H1 (cell line): ENCODE results near the gene LDLRAD4. TPM values are rescaled to one million over a fixed set of nuclear protein-coding genes. Genes with fewer than 3 reads are reported as not detected.

ENCODE experiments used
- CTCF ChIA-PET: fragments of 300-600 bp; sonication (Branson Sonifier 250); formaldehyde crosslinking; loops from one replicate; lab custom pipeline; 2021; ENCODE audit not compliant: partially characterized antibody; lab: Charles Lee
- POLR2A ChIA-PET: fragments of 300-600 bp; sonication (Branson Sonifier 250); formaldehyde crosslinking; loops from one replicate; lab custom pipeline; 2021; ENCODE audit warnings: inconsistent platforms; ENCODE audit not compliant: partially characterized antibody; lab: Charles Lee
- DNase-seq, 2 experiments: peaks; one replicate each; pipeline versions ENCODE4 v3.0.0 to v3.0.0-alpha.2; 2010 to 2022; ENCODE audit warnings: low spot score in 2 of 2, low read depth in 1 of 2, mixed read lengths in 1 of 2
- FAIRE-seq: peaks from 2 replicates; lab custom pipeline; 2011; peaks lifted over from hg19 to GRCh38; lab: Jason Lieb, UNC
- H2AFZ ChIP-seq: 2 replicates; pipeline ENCODE4 v1.8.1; 2012; ENCODE audit warnings: low read length, inconsistent platforms
- H2AK5ac ChIP-seq: 2 replicates; pipeline ENCODE4 v1.6.1; 2013; ENCODE audit warnings: low read depth, low read length
- H2BK120ac ChIP-seq: replicated peaks from 2 replicates; pipeline ENCODE3; 2013; ENCODE audit warnings: low read depth, low read length, inconsistent platforms
- H2BK12ac ChIP-seq: 2 replicates; pipeline ENCODE4 v1.6.1; 2013; ENCODE audit warnings: low read depth, low read length
- H2BK15ac ChIP-seq: 2 replicates; pipeline ENCODE4 v1.6.1; 2013; ENCODE audit warnings: low read length
- H2BK20ac ChIP-seq: 2 replicates; pipeline ENCODE4 v1.6.1; 2013; ENCODE audit warnings: low read length
- H2BK5ac ChIP-seq: 2 replicates; pipeline ENCODE4 v1.6.1; 2013; ENCODE audit warnings: low read depth, low read length
- H3K14ac ChIP-seq: 2 replicates; pipeline ENCODE4 v1.6.1; 2013; ENCODE audit warnings: inconsistent platforms; ENCODE audit not compliant: insufficient read length
- H3K18ac ChIP-seq: 2 replicates; pipeline ENCODE4 v1.6.1; 2013; ENCODE audit warnings: low read length; ENCODE audit errors: extremely low read depth
- H3K23ac ChIP-seq: 2 replicates; pipeline ENCODE4 v1.6.1; 2013; ENCODE audit warnings: inconsistent platforms; ENCODE audit not compliant: insufficient read length
- H3K23me2 ChIP-seq: 2 replicates; pipeline ENCODE4 v1.6.1; 2013; ENCODE audit warnings: low read depth, low read length
- H3K27ac ChIP-seq: 2 replicates; pipeline ENCODE4 v1.6.1; 2011; ENCODE audit warnings: low read depth, low read length, inconsistent platforms
- H3K27me3 ChIP-seq, 4 experiments: replicated peaks in 1 of 4; 1 replicate in 1 of 4; 2 replicates in 3 of 4; pipeline versions ENCODE4 v1.6.1 to v1.8.1; 2011 to 2013; ENCODE audit warnings: low read length in 3 of 4, mild to moderate bottlenecking in 3 of 4, inconsistent platforms in 2 of 4, mixed read lengths in 2 of 4, moderate library complexity in 1 of 4; ENCODE audit not compliant: control insufficient read depth in 3 of 4, insufficient read depth in 3 of 4; ENCODE audit errors: extremely low read depth in 1 of 4
- H3K36me3 ChIP-seq, 4 experiments: 2 replicates each; pipeline versions ENCODE4 v1.6.1 to v1.8.1; 2011 to 2013; ENCODE audit warnings: mild to moderate bottlenecking in 4 of 4, low read length in 3 of 4, moderate library complexity in 2 of 4, control low read depth in 1 of 4, inconsistent platforms in 1 of 4; ENCODE audit not compliant: insufficient read depth in 4 of 4, control insufficient read depth in 2 of 4
- H3K4ac ChIP-seq: replicated peaks from 2 replicates; pipeline ENCODE3; 2013; ENCODE audit warnings: low read length, low read depth, mixed read lengths, inconsistent platforms; ENCODE audit not compliant: insufficient read length
- H3K4me1 ChIP-seq, 4 experiments: replicated peaks in 1 of 4; 1 replicate in 1 of 4; 2 replicates in 3 of 4; pipeline versions ENCODE4 v1.6.1 to v1.8.1; 2011 to 2013; ENCODE audit warnings: low read length in 3 of 4, inconsistent platforms in 2 of 4, mixed read lengths in 1 of 4; ENCODE audit not compliant: insufficient read depth in 4 of 4, control insufficient read depth in 3 of 4
- H3K4me2 ChIP-seq, 2 experiments: 2 replicates each; pipeline versions ENCODE4 v1.6.1 to v1.8.1; 2011 to 2013; ENCODE audit warnings: low read depth in 2 of 2, low read length in 2 of 2, control low read depth in 1 of 2, inconsistent platforms in 1 of 2, mild to moderate bottlenecking in 1 of 2; ENCODE audit not compliant: insufficient read depth in 1 of 2
- H3K4me3 ChIP-seq, 4 experiments: fragments of 200-600, 300-600 bp in 1 of 4; sonication (generic), shearing (Covaris generic), sonication (Bioruptor Twin) in 1 of 4; 2 replicates each; pipeline versions ENCODE4 v1.5.1 to v1.8.1; 2011 to 2016; ENCODE audit warnings: low read length in 4 of 4, low read depth in 3 of 4, control low read depth in 2 of 4, inconsistent platforms in 2 of 4, mild to moderate bottlenecking in 2 of 4, mixed read lengths in 1 of 4, moderate library complexity in 1 of 4; ENCODE audit not compliant: insufficient read depth in 2 of 4; ENCODE audit errors: extremely low read depth in 1 of 4
- H3K56ac ChIP-seq: replicated peaks from 2 replicates; pipeline ENCODE3; 2013; ENCODE audit warnings: low read depth, mild to moderate bottlenecking, mixed read lengths, low read length, inconsistent platforms; ENCODE audit not compliant: insufficient read length
- H3K79me1 ChIP-seq: 2 replicates; pipeline ENCODE4 v1.6.1; 2013; ENCODE audit warnings: low read depth, low read length, control low read depth
- H3K79me2 ChIP-seq, 2 experiments: 2 replicates each; pipeline versions ENCODE4 v1.6.1 to v1.8.1; 2012 to 2013; ENCODE audit warnings: low read length in 2 of 2, mild to moderate bottlenecking in 2 of 2, inconsistent platforms in 1 of 2; ENCODE audit not compliant: insufficient read depth in 2 of 2, control insufficient read depth in 1 of 2
- H3K9ac ChIP-seq, 4 experiments: replicated peaks in 1 of 4; 1 replicate in 1 of 4; 2 replicates in 3 of 4; pipeline versions ENCODE4 v1.6.1 to v1.8.1; 2011 to 2013; ENCODE audit warnings: low read depth in 3 of 4, low read length in 3 of 4, control low read depth in 2 of 4, mild to moderate bottlenecking in 2 of 4, moderate library complexity in 2 of 4, inconsistent platforms in 1 of 4; ENCODE audit errors: extremely low read depth in 1 of 4
- H3K9me3 ChIP-seq, 2 experiments: 2 replicates each; pipeline versions ENCODE4 v1.6.1 to v1.8.1; 2012 to 2013; ENCODE audit warnings: mild to moderate bottlenecking in 2 of 2, moderate library complexity in 2 of 2, control low read depth in 1 of 2, inconsistent platforms in 1 of 2, low read depth in 1 of 2, low read length in 1 of 2, mixed read lengths in 1 of 2; ENCODE audit not compliant: insufficient read depth in 2 of 2
- H4K20me1 ChIP-seq, 2 experiments: replicated peaks in 1 of 2; 2 replicates each; pipeline versions ENCODE3 to v1.8.1; 2011 to 2013; ENCODE audit warnings: inconsistent platforms in 2 of 2, low read length in 2 of 2, mild to moderate bottlenecking in 1 of 2; ENCODE audit not compliant: insufficient read depth in 2 of 2, control insufficient read depth in 1 of 2
- H4K5ac ChIP-seq: 2 replicates; pipeline ENCODE4 v1.6.1; 2013; ENCODE audit warnings: low read length, low read depth, mixed read lengths, inconsistent platforms; ENCODE audit not compliant: insufficient read length
- H4K8ac ChIP-seq: 2 replicates; pipeline ENCODE4 v1.8.0; 2013; ENCODE audit warnings: mild to moderate bottlenecking, moderate library complexity, low read length, inconsistent platforms; ENCODE audit not compliant: insufficient read depth; ENCODE audit errors: extremely low read depth
- H4K91ac ChIP-seq: replicated peaks from 2 replicates; pipeline ENCODE3; 2013; ENCODE audit warnings: low read length, mixed read lengths, inconsistent platforms; ENCODE audit not compliant: insufficient read length
- HDAC2 ChIP-seq, 2 experiments: fragments of 300-600 bp in 1 of 2; sonication (generic) in 1 of 2; IDR thresholded peaks; 2 replicates each; pipeline ENCODE4 v1.6.1; 2011 to 2012; ENCODE audit warnings: low read depth in 2 of 2, low read length in 2 of 2, mild to moderate bottlenecking in 2 of 2, moderate library complexity in 2 of 2, borderline replicate concordance in 1 of 2, inconsistent platforms in 1 of 2
- RBBP5 ChIP-seq: IDR thresholded peaks from 2 replicates; pipeline ENCODE4 v1.7.1; 2012; ENCODE audit warnings: low read depth, mild to moderate bottlenecking, inconsistent platforms, low read length, moderate library complexity, borderline replicate concordance
- WGBS, 2 experiments: shearing (Covaris generic) in 1 of 2; methylation state at CpG; one replicate each; pipeline versions ENCODE4 v1.1.6 to v1.1.7; 2013 to 2015; ENCODE audit warnings: low lambda C conversion rate in 2 of 2, mixed read lengths in 2 of 2, inconsistent platforms in 1 of 2, low coverage in 1 of 2, missing lambda C conversion rate in 1 of 2; ENCODE audit not compliant: insufficient replicate concordance in 2 of 2, insufficient coverage in 1 of 2, insufficient read length in 1 of 2; ENCODE audit errors: extremely low coverage in 1 of 2, missing lambda C conversion rate in 1 of 2; 5-methylcytosine and 5-hydroxymethylcytosine counted together
- polyA plus RNA-seq, 7 experiments: library from polyadenylated mRNA; depleted of rRNA in 3 of 7; stranded (reverse) in 5 of 7; unstranded in 2 of 7; fragments of >200 nt in 5 of 7; fragments of 200-250 nt in 2 of 7; gene quantifications; 1 replicate in 5 of 7; 2 replicates in 1 of 7; 4 replicates in 1 of 7; pipeline versions ENCODE4 v1.2.1 to v1.2.3, GENCODE V29; 2011 to 2013; ENCODE audit warnings: missing spikeins in 2 of 7, mixed read lengths in 2 of 7
- total RNA-seq: library from RNA; stranded (reverse); fragmentation: NEBNext Ultra II Directional; extraction: Animal tissue kit (Norgen Biotek cat#: 25700); gene quantifications from 2 replicates; pipeline ENCODE4 v1.2.1, GENCODE V29; 2021

The LDLRAD4 gene
- total and polyA plus RNA-seq, 2 of the 8 experiments (the other 6 are each of a cell fraction or from before 2014, with no cell fraction given), result 0.77 to 1.4 TPM

- WGBS, 2 experiments, result 93% methylated on average over 13 of the region's 13 CpGs; no CpG with 5 or more reads in 1 of the 2 experiments
- H2BK15ac ChIP-seq, result no peak overlapping the region
- no peak overlapping the region for H3K27ac ChIP-seq
- no peak overlapping the region for H3K9ac ChIP-seq
- no peak overlapping the region for H3K18ac ChIP-seq
- H3K14ac ChIP-seq, result no peak overlapping the region
- no peak for DNase-seq
- no peaks in the 10 kb centered on the region for H3K9me3 ChIP-seq
- H3K4me2 ChIP-seq, result no peak overlapping the region
- H2BK20ac ChIP-seq, result no peak overlapping the region
- H4K5ac ChIP-seq, result no peak overlapping the region
- no peak overlapping the region for H2BK12ac ChIP-seq
- H3K23me2 ChIP-seq, result no peaks in the 10 kb centered on the region
- H3K79me1 ChIP-seq, result no peaks in the 10 kb centered on the region
- H3K36me3 ChIP-seq, result no peaks in the 10 kb centered on the region
- H3K79me2 ChIP-seq, result no peaks in the 10 kb centered on the region
- POLR2A ChIA-PET, result interaction anchor here (1.2 kb wide), 1 partner anchor 132 kb away, joined by 3 read pairs; no protein-coding TSS in a partner anchor
- CTCF ChIA-PET, result no interaction called here
- no peak overlapping the region; the same call in 1 of the 2 replicates for H2AK5ac ChIP-seq
- H3K23ac ChIP-seq, result no peak overlapping the region
- H3K4me1 ChIP-seq, result peaks cover 0 to 4% (median under 1%) of the 10 kb centered on the region in 4 experiments; a peak in 2 of 7 replicates
- no peak overlapping the region for H2BK5ac ChIP-seq
- H4K8ac ChIP-seq, result no peak overlapping the region
- no peak overlapping the region for H4K91ac ChIP-seq
- no peak overlapping the region for H3K56ac ChIP-seq
- H3K27me3 ChIP-seq, result no peaks in the 10 kb centered on the region; a peak in 1 of 7 replicates
- H3K4me3 ChIP-seq, result no peak overlapping the region
- no peak for FAIRE-seq
- no peak overlapping the region for H2AFZ ChIP-seq
- H2BK120ac ChIP-seq, result no peak overlapping the region
- no peaks in the 10 kb centered on the region for H4K20me1 ChIP-seq
- H3K4ac ChIP-seq, result no peak overlapping the region
- TF ChIP-seq HDAC2 (IDR thresholded peaks at IDR 0.05; ENCODE audit: borderline replicate concordance in 1 of 2, low read depth in 2 of 2, low read length in 2 of 2) (no peak), RBBP5 (no peak)
These were observed 149.7 kb downstream of the LDLRAD4 start for GRCh38 chr18:13368080-13368813.
